Measurements from ENCODE around the gene C19orf73. TPM values are rescaled to one million over a fixed set of nuclear protein-coding genes. Genes with fewer than 3 reads are reported as not detected.

Gene C19orf73
- total and polyA plus RNA-seq, 9 of the 15 experiments (the other 6 are each of a cell fraction or from before 2014, with no cell fraction given) = 0.08 to 7.4 (median 1.4) TPM

DNA sequence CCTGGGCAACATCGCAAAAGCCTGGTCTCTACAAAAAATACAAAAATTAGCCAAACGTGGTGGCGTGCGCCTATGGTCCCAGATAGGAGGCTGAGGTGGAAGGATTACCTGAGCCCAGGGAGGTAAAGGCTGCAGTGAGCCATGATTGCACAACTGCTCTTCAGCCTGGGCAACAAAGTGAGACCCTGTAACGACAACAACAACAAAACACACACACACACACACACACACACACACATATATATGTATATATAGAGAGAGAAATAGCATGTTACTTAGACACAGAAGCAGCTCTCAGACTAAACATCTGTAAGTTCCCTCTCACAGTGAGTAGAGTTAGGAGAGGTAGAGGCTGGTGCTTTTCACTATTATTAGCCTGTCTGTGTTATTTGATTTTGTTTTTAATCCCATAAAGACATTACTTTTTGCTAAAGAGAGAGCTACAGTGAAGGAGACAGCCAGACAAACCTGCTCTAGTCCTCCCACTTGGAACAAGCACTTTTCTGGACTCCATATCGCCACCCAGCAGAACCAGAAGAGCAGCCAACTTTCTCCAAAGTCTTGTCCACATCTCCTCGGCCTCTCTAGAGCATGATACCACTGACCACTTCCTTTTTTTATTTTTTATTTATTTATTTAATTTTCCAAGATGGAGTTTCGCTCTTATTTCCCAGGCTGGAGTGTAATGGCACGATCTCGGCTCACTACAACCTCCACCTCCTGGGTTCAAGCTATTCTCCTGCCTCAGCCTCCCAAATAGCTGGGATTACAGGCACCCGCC, 7.5 kb downstream of the C19orf73 start:
- Histone ChIP-seq H3K79me2 (ENCODE audit: control insufficient read depth, insufficient read depth, low read length) (peaks cover 13% of the 10 kb centered on the region), H4K20me1 (replicated peaks; ENCODE audit: control insufficient read depth, insufficient read depth, low read length) (peaks cover 7% of the 10 kb centered on the region), H3K4me1 (replicated peaks in 1 of 2; ENCODE audit: control insufficient read depth in 2 of 2, insufficient read depth in 2 of 2, low read length in 2 of 2) (peaks cover 33 to 64% of the 10 kb centered on the region in 2 experiments), H3K9ac (ENCODE audit: insufficient read depth in 1 of 2, low read depth in 2 of 2, low read length in 2 of 2) (no peak overlapping the region; a peak in 2 of 4 replicates), H3K4me2 (ENCODE audit: insufficient read depth, low read length) (no peak overlapping the region), H3K27me3 (ENCODE audit: control insufficient read depth in 2 of 2, insufficient read depth in 2 of 2, low read length in 2 of 2) (no peaks in the 10 kb centered on the region), H3K36me3 (ENCODE audit: control insufficient read depth, insufficient read depth, low read length) (peaks cover 42% of the 10 kb centered on the region), H3K9me1 (ENCODE audit: control insufficient read depth, insufficient read depth, low read length) (peaks cover 6% of the 10 kb centered on the region), H3K4me3 (no peak overlapping the region), H3K9me3 (replicated peaks; ENCODE audit: control insufficient read depth, insufficient read depth, low read depth, low read length) (no peaks in the 10 kb centered on the region), H3K27ac (ENCODE audit: extremely low read depth, low read depth, low read length) (no peak overlapping the region), H2AFZ (ENCODE audit: low read depth, low read length) (no peak overlapping the region)
- in situ Hi-C loops (cut with MboI) (loop anchor here (10.0 kb wide), 1 partner anchor 1223 kb away; no protein-coding TSS in a partner anchor), intact Hi-C loops (cut with micrococcal nuclease) (no loop called here)
- FAIRE-seq = peak; percentile 49
- 67% methylated on average over 11 of the region's 11 CpGs for WGBS (ENCODE audit: insufficient coverage, low coverage, missing lambda C conversion rate)
- no peak for TF ChIP-seq IFI16 (CRISPR knock-in tag; IDR thresholded peaks at IDR 0.05)
- TF ChIP-seq, protein P1, sequence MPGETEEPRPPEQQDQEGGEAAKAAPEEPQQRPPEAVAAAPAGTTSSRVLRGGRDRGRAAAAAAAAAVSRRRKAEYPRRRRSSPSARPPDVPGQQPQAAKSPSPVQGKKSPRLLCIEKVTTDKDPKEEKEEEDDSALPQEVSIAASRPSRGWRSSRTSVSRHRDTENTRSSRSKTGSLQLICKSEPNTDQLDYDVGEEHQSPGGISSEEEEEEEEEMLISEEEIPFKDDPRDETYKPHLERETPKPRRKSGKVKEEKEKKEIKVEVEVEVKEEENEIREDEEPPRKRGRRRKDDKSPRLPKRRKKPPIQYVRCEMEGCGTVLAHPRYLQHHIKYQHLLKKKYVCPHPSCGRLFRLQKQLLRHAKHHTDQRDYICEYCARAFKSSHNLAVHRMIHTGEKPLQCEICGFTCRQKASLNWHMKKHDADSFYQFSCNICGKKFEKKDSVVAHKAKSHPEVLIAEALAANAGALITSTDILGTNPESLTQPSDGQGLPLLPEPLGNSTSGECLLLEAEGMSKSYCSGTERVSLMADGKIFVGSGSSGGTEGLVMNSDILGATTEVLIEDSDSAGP (CRISPR knock-in tag; IDR thresholded peaks at IDR 0.05) = no peak
- TF ChIP-seq ZNF184 (CRISPR knock-in tag; IDR thresholded peaks at IDR 0.05) = no peak
- TF ChIP-seq KHSRP (IDR thresholded peaks at IDR 0.05) = no peak
- TF ChIP-seq PCBP2 (IDR thresholded peaks at IDR 0.05; ENCODE audit: low read depth, low read length, poor library complexity, severe bottlenecking) = no peak
- peak; percentile 84 for TF ChIP-seq SPI1 (IDR thresholded peaks at IDR 0.05; ENCODE audit: borderline replicate concordance, low read depth, low read length)
- TF ChIP-seq CEBPB (tag; IDR thresholded peaks at IDR 0.05) = peak; percentile 74
- TF ChIP-seq ZNF644 (tag; IDR thresholded peaks at IDR 0.05; ENCODE audit: low read depth) = no peak
- TF ChIP-seq STAT6 (CRISPR knock-in tag; IDR thresholded peaks at IDR 0.05) = no peak
- TF ChIP-seq ARID3A (IDR thresholded peaks at IDR 0.05; ENCODE audit: borderline replicate concordance, low read depth, low read length) = no peak
- TF ChIP-seq CTCF (IDR thresholded peaks at IDR 0.05 in 2 of 3, conservative IDR thresholded peaks at IDR 0.05 in 1 of 3; ENCODE audit: insufficient read depth in 2 of 3, low read depth in 1 of 3, low read length in 3 of 3) = 0 out of 6 replicates have a peak, but pooled peaks of 1 of the 3 experiments have one; percentile 5
- TF ChIP-seq FOXP1 (CRISPR knock-in tag; IDR thresholded peaks at IDR 0.05) = no peak
- POLR2A ChIA-PET = interaction anchor here (1.1 to 1.2 kb wide), 2 partner anchors 14 to 39 kb away, joined by 3 to 4 read pairs; no protein-coding TSS in a partner anchor
- no peak for ATAC-seq
- BruUV-seq (replicated peaks) = no TSS peak
- CTCF ChIA-PET (ENCODE audit: low intra/inter-chr PET ratio) = interaction anchor here (0.6 to 0.8 kb wide), 2 partner anchors 37 to 792 kb away, joined by 3 read pairs; no protein-coding TSS in a partner anchor
- DNase-seq (ENCODE audit: extremely low read depth in 1 of 4, low spot score in 3 of 4) = no peak

All from K562 (cell line).